AG08396 (cell line): ENCODE data around the gene SH3BP2.
A peak's percentile ranks its signal among the peaks of the same experiment; 100 is the strongest.

Experiments
- DNase-seq: peaks from one replicate; pipeline ENCODE4 v3.0.0; 2012; ENCODE audit warnings: low spot score, mixed read lengths

Gene SH3BP2

DNA sequence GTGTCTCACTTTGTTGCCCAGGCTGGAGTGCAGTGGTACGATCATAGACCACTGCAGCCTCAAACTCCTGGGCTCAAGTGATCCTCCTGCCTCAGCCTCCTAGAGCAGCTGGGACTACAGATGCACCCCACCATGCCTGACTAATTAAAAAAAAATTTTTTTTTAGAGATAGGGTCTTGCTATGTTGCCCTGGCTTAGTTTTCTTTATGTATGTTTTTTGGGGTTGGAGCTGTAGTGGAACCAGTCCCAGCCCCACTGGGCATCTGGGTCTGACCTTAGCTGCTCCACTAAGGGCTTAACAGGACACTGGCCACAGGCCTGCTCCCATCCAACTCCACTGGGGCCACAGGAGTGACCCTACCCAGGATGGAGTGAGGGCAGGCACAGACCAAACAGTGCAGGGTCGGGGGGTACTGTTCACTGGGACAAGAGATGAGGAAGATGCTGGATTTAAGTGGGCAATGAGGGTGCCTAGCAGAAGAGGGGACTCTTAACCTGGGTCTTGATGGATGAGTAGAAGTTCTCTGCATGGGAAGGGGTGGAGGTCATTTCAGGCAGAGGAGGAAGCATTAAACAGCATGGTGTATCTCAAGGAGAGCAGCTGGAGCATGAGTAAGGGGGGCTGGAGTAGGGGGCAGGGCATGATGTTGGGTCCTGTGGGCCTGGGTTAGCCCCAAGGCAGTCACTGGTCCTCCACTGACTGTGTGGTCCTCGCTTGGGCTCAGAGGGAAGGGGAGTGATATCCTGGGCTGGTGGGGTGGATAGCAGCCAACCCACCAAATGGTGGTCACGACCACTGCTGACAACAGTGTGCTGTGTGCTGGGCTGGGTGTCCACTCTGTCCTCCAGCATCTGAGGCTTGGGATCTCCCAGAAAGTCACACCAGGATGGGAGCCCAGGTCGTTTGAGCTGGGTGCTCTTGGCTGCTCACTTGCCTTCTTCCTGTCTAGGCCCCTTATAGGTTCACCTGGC lies 26.6 kb downstream of the SH3BP2 start:
- DNase-seq = no peak

DNA sequence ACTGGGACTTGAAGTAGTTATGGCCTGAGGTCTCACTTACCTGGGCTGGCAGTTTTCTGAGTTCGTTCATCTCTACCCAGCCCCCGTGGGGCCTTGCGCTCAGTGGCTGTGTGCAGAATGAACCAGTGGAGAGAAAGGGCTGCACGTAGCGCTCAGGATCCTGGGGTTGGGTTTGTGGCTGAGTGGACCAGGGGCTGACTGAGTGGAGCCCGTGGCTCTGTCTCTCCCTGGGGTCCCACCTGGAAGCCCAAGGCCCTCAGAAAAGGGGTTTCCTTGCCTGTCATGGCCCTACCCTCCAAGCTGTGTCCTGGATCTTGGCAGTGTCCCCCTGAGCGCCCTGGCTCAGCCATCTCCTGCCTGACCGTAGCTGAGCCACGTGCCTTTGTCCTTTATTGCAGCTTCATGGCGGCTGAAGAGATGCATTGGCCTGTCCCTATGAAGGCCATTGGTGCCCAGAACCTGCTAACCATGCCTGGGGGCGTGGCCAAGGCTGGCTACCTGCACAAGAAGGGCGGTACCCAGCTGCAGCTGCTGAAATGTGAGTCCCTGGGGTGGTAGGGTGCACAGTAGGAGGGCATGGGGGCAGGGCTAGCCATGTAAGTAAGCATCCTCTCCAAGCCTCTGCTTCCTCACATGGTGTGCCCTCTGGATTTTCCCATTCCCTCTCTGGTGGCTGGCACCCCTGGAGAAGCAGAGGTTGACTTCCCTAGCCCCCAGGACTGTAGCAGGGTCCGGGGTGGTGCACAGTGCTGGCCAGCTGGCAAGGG lies 27.5 kb downstream of the SH3BP2 start:
- no peak for DNase-seq

- no peak for DNase-seq
Observed at GRCh38 chr4:2822461-2823300, 29.8 kb downstream of the SH3BP2 start.

DNA sequence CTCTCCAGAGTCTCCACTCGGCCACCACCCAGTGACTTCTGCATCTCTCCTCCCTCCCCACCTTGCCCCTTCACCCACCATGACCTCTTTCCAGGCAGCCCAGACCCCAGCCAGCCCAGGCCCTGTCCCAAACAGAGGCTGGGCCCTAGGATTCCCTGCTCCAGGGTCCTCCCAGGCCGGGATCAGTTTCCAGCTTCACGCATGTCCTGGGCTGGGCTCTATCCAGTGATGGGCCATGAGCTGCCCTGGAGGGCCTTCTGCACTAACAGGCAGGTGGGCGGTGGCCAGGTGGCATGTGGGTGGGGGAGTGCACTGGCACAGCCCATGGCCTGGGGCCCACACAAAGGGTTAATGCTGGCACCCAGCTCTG lies 30.4 kb downstream of the SH3BP2 start:
- DNase-seq = no peak

GRCh38 chr4:2823671-2824328 lies 30.9 kb downstream of the SH3BP2 start:
- DNase-seq = no peak

- no peak for DNase-seq
Observed at GRCh38 chr4:2824329-2824835, 31.5 kb downstream of the SH3BP2 start.

DNA sequence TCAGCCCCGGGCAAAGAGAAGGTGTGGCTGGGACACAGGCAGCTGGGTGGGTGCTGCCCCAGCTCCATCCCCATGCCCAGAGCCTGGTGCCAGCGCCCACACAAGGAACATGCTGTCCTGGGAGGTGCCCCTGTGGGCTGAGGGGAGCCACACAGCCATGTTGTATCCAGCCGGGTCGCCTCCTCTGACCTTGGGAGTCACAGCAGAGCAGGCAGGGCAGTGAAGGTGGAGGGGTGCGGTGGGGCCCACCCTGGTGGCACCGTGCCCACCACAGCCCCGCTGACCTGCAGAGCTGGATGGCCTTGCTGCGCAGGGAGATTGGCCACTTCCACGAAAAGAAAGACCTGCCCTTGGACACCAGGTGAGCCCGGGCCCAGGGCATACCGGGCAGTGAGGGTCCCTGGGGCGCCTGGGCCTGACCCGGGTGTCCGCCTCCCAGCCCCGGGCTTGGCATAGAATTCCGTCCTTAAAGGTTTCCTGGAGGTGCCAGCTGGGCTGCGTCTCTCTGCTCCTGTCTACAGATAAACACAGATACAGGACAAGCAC lies 32.0 kb downstream of the SH3BP2 start:
- DNase-seq = no peak

- DNase-seq = no peak
Observed at GRCh38 chr4:2825740-2826139, 32.9 kb downstream of the SH3BP2 start.

DNA sequence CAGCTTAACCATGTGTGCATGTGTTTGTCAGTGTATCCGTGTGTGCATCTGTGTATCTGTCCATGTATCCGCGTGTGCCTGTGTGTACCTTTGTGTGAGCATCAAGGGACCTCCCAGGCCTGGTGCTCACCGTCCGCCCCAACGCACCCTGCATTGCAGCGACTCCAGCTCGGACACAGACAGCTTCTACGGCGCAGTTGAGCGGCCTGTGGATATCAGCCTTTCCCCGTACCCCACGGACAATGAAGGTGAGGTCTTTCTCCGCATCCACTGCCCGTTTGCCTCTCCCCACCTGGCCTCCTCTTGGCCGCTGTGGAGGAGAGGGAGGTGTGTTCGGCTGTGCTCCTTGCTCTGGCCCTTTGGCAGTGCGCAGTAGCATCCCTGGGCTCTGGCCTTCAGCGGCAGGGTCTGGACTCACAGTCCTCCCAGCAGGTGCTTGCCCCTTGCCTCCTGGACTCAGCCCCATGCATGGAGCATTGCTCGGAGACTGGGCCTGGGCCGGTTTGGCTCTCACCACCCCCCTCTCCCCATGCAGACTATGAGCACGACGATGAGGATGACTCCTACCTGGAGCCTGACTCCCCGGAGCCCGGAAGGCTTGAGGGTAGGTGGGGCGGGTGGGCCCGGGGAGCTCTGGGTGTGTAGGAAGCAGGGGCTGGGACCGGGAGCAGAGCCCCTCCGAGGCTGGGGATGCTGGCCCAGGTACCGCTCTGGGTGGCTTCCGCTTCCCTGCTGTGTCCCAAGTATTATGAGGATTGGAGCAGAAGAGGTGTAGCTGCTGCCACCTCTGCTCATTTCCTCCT lies 34.4 kb downstream of the SH3BP2 start:
- no peak for DNase-seq

DNA sequence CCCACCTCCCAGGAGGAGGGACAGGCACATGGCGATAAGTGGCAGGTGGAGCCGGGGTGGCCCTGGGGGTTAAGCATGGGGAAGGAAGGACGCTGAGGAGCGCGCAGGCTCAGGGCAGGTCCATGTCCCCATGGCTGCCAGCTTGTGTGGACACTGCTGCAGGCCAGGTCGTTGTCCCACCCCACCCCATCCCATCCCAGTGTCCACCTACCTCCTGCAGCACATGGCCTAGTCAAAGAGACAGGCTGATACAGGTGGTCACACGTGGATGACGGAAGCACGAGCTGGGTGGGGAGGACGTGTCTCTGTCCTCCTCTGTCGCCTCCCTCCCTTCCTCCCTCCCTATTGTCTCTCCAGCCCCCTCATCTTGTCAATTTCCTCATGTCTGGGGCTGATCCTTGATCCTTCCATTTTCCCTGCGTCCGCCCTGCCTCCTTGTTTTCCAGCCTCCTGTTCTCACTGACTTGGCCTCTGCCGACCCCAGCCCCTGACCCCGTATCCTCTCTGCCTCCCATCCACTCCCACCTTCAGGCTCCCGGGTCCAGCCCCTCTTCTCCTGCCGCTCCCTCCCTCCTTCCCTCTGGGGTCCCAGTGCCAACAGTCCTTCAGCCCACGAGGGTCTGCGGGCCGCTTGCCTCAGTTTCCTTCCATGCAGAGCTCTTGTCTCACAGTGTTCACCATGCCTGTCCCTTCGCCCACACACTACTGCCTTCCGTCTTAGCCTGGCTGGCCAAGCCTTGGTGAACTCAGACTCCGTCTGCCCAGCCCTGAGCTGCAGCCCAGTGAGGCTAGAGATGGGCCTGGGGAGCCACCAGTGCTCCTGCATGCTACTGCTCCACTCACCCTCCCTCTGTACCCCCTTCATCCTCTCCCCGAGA lies 35.2 kb downstream of the SH3BP2 start:
- DNase-seq = no peak

DNA sequence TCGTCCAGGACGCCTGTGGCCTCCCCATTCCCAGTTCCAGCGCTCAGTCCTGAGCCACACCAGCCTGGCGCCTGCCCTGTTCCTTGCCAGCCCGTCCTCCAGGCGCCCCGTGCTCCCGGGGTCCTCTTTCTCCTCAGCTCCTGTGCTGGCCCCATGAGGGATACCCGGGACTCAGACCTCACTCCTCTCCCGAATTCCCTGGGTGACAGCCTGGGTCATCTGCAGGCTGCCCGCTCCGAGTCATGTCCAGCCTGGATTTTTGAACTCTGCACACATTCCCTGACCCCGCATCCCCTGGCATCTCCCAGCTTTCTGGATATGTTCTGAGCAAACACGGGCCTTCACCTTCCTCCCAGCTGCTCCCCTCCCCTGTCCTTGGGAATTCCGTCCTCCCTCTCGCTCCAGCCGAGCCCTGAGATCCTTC lies 35.9 kb downstream of the SH3BP2 start:
- DNase-seq = no peak

DNA sequence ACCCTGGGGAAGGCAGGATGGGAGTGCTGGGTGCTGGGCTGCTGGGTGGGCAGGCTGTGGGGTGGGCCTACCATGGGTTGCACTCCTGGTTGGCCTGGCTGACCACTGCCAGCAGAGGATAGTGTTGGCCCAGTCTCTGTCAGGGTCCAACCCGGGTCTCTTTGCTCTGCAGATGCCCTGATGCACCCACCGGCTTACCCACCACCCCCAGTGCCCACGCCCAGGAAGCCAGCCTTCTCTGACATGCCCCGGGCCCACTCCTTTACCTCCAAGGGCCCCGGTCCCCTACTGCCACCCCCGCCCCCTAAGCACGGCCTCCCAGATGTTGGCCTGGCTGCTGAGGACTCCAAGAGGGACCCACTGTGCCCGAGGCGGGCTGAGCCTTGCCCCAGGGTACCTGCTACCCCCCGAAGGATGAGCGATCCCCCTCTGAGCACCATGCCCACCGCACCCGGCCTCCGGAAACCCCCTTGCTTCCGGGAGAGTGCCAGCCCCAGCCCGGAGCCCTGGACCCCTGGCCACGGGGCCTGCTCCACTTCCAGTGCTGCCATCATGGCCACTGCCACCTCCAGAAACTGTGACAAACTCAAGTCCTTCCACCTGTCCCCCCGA lies 36.5 kb downstream of the SH3BP2 start:
- no peak for DNase-seq

DNA sequence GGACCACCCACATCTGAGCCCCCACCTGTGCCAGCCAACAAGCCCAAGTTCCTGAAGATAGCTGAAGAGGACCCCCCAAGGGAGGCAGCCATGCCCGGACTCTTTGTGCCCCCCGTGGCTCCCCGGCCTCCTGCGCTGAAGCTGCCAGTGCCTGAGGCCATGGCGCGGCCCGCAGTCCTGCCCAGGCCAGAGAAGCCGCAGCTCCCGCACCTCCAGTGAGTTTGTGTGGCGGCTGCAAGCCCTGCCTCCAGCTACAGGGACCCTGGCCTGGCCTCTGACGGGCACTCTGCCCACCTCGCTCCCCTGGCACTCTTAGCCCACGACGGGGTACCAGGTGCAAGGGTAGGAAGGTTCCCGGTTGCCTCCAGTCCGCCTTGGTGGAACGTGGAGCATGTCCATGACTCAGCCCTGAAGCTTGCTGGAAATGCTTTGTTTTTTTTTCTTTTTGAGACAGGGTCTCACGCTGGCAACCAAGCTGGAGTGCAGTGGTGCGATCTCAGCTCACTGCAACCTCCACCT lies 37.1 kb downstream of the SH3BP2 start:
- no peak for DNase-seq

GRCh38 chr4:2830632-2831610 lies 38.0 kb downstream of the SH3BP2 start:
- no peak for DNase-seq

DNA sequence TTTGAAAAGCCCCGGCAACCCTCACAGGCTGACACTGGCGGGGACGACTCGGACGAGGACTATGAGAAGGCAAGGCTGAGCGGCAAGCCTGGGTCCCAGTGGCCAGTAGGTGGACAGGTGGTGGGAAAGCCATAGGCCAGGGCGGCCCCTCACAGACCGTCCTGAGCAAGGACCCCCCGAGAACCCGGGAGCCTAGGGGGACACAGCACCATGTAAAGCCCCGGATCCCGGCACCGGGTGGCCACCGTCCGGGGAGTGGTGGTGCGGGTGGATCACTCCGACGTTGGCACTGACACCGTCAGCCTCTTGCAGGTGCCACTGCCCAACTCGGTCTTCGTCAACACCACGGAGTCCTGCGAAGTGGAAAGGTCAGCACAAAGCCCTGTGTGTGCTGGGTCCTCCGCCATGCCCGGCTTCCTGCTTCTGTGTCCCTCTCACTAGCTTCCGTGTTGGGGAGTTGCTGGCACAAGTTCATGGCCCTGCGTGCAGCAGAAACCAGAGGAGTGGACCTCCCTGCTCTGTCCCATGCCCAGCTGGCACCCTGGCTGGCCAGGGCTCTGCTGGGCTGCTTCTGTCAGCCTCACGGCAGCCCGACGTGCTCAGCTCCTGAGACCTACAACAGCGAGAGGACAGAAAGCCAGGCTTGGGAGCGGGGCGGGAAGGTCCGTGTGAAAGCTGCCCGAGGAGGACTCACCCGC lies 38.9 kb downstream of the SH3BP2 start:
- DNase-seq = peak; percentile 2

DNA sequence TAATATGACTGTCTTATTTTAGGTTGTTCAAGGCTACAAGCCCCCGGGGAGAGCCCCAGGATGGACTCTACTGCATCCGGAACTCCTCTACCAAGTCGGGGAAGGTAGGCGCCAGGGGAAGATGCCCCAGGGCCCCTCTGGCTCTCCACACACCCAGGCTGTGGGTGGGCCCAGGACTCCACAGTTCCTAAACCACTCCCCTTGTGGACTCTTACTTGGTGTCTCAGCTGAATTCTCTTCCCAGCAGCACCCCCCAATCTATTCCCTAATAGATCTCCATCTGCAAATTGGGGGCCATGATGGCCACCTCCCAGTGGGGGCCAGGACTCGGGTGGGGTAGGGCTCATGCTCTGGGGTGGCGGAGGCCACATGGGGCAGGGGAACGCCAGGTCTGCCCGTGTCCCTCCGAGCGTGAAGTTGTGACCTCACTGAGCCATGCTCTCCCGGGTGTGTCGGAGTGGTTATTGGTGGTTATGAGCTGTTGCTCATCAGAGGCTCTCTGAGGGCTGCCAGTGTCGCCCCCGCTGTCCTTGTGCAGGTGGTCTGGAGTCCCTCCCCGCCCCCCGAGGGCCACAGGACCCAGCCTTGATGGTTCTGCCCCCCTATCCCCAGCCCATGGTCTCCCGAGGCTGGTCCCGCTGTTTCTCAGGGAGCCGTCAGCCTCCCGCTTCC lies 39.6 kb downstream of the SH3BP2 start:
- DNase-seq = peak; percentile 2
